ENCODE results near the gene LDLRAD4. TPM values are rescaled to one million over a fixed set of nuclear protein-coding genes. Genes with fewer than 3 reads are reported as not detected.

LDLRAD4 gene
- total and polyA plus RNA-seq, 2 experiments from 2014 or later, result 0.73 to 1.9 TPM

- Mint-ChIP-seq H3K27me3 (ENCODE audit: insufficient read depth, low read depth, poor library complexity) (peaks cover 1% of the 10 kb centered on the region), H3K9me3 (no peaks in the 10 kb centered on the region; the same call in 2 of the 3 replicates), H3K27ac (no peak overlapping the region), H3K4me1 (peaks cover 22% of the 10 kb centered on the region), H3K36me3 (ENCODE audit: low read depth) (no peaks in the 10 kb centered on the region), H3K4me3 (no peak overlapping the region)
- H3F3A ChIP-seq (replicated peaks; ENCODE audit: low read depth), result no peaks in the 10 kb centered on the region
- H3K79me2 ChIP-seq (replicated peaks; ENCODE audit: insufficient read depth), result no peaks in the 10 kb centered on the region
- no peaks in the 10 kb centered on the region for H3K36me3 ChIP-seq (ENCODE audit: insufficient read depth)
- no peaks in the 10 kb centered on the region for H4K20me1 ChIP-seq (replicated peaks; ENCODE audit: insufficient read depth)
- H3K9me2 ChIP-seq (ENCODE audit: insufficient read depth), result no peaks in the 10 kb centered on the region
- ATAC-seq (no peak), DNase-seq (ENCODE audit: low spot score) (no peak)
- H3K4me3 ChIP-seq, result no peak overlapping the region
- H3K27me3 ChIP-seq (ENCODE audit: insufficient read depth), result no peaks in the 10 kb centered on the region
- H2AFZ ChIP-seq, result no peak overlapping the region
- H3K27ac ChIP-seq (ENCODE audit: low read depth), result no peak overlapping the region
- no peak overlapping the region for H3K4me2 ChIP-seq
- no peak for TF ChIP-seq ETS1 (IDR thresholded peaks at IDR 0.05)
- no peaks in the 10 kb centered on the region; the same call in 1 of the 2 replicates for H3K4me1 ChIP-seq (ENCODE audit: insufficient read depth)
These were observed 242.4 kb downstream of the LDLRAD4 start for GRCh38 chr18:13460946-13461345.

GRCh38 chr18:13461469-13461868 is 242.9 kb downstream of the LDLRAD4 start:
- H3K27ac ChIP-seq (ENCODE audit: low read depth), result no peak overlapping the region
- TF ChIP-seq ZNF331 (CRISPR knock-in tag; IDR thresholded peaks at IDR 0.05; ENCODE audit: low read depth) (no peak), ZNF462 (CRISPR knock-in tag; IDR thresholded peaks at IDR 0.05) (no peak), CTCF (conservative IDR thresholded peaks at IDR 0.05; ENCODE audit: low read depth in 2 of 2) (no peak)
- no peaks in the 10 kb centered on the region for H3K36me3 ChIP-seq (ENCODE audit: insufficient read depth)
- Mint-ChIP-seq H3K27ac (no peak overlapping the region), H3K9me3 (no peaks in the 10 kb centered on the region; the same call in 2 of the 3 replicates), H3K27me3 (ENCODE audit: insufficient read depth, low read depth, poor library complexity) (peaks cover 1% of the 10 kb centered on the region), H3K4me1 (peaks cover 22% of the 10 kb centered on the region), H3K4me3 (no peak overlapping the region), H3K36me3 (ENCODE audit: low read depth) (no peaks in the 10 kb centered on the region)
- H3K27me3 ChIP-seq (ENCODE audit: insufficient read depth), result no peaks in the 10 kb centered on the region
- H3K4me1 ChIP-seq (ENCODE audit: insufficient read depth), result no peaks in the 10 kb centered on the region; the same call in 1 of the 2 replicates
- H2AFZ ChIP-seq, result no peak overlapping the region
- no peak overlapping the region for H3K4me2 ChIP-seq
- DNase-seq (ENCODE audit: low spot score) (no peak), ATAC-seq (no peak)
- H3K79me2 ChIP-seq (replicated peaks; ENCODE audit: insufficient read depth), result no peaks in the 10 kb centered on the region
- H3K4me3 ChIP-seq, result no peak overlapping the region
- H4K20me1 ChIP-seq (replicated peaks; ENCODE audit: insufficient read depth), result no peaks in the 10 kb centered on the region
- H3F3A ChIP-seq (replicated peaks; ENCODE audit: low read depth), result no peaks in the 10 kb centered on the region
- H3K9me2 ChIP-seq (ENCODE audit: insufficient read depth), result no peaks in the 10 kb centered on the region

Measured in GM23338 (cell line).